Neuronal stem cell (in vitro differentiated cells): ENCODE data around the gene ASCC1.

ENCODE experiments used
- DNase-seq: peaks from one replicate; pipeline ENCODE4 v3.0.0-alpha.2; 2013; ENCODE audit warnings: low spot score
- H2AFZ ChIP-seq: one replicate; pipeline ENCODE4 v1.6.1; 2013; ENCODE audit warnings: mild to moderate bottlenecking, low read length, inconsistent platforms
- H2AK5ac ChIP-seq: 2 replicates; pipeline ENCODE4 v1.6.1; 2013; ENCODE audit warnings: low read depth, mild to moderate bottlenecking, inconsistent platforms, low read length, moderate library complexity, mixed read lengths
- H2BK120ac ChIP-seq: 2 replicates; pipeline ENCODE4 v1.6.1; 2013; ENCODE audit warnings: low read depth, mild to moderate bottlenecking, inconsistent platforms, low read length, moderate library complexity, mixed read lengths
- H2BK12ac ChIP-seq: one replicate; pipeline ENCODE4 v1.6.1; 2013; ENCODE audit warnings: low read length, inconsistent platforms
- H2BK15ac ChIP-seq: 2 replicates; pipeline ENCODE4 v1.6.1; 2013; ENCODE audit warnings: mild to moderate bottlenecking, low read length, inconsistent platforms, mixed read lengths
- H2BK5ac ChIP-seq: one replicate; pipeline ENCODE4 v1.6.1; 2013; ENCODE audit warnings: inconsistent platforms, mild to moderate bottlenecking, low read length, moderate library complexity
- H3K14ac ChIP-seq: one replicate; pipeline ENCODE4 v1.6.1; 2013; ENCODE audit warnings: low read length, inconsistent platforms
- H3K18ac ChIP-seq: 2 replicates; pipeline ENCODE4 v1.6.1; 2013; ENCODE audit warnings: low read length, inconsistent platforms
- H3K23ac ChIP-seq: 2 replicates; pipeline ENCODE4 v1.6.1; 2013; ENCODE audit warnings: low read depth, mild to moderate bottlenecking, mixed read lengths, low read length, inconsistent platforms; ENCODE audit not compliant: poor library complexity
- H3K27ac ChIP-seq: replicated peaks from 3 replicates; pipeline ENCODE4 v1.5.1; 2013; ENCODE audit warnings: low read length, inconsistent platforms
- H3K27me3 ChIP-seq, 3 experiments: 2 replicates each; pipeline ENCODE4 v1.6.1; 2013; ENCODE audit warnings: low read length in 3 of 3, mild to moderate bottlenecking in 2 of 3, inconsistent platforms in 1 of 3, low read depth in 1 of 3, mixed read lengths in 1 of 3, moderate library complexity in 1 of 3; ENCODE audit not compliant: control insufficient read depth in 3 of 3, insufficient read depth in 3 of 3
- H3K36me3 ChIP-seq, 2 donors: replicated peaks in 1 of 2; 2 replicates each; pipeline ENCODE4 v1.6.1; 2013; ENCODE audit warnings: low read length in 2 of 2; ENCODE audit not compliant: control insufficient read depth in 2 of 2, insufficient read depth in 2 of 2
- H3K4ac ChIP-seq: 2 replicates; pipeline ENCODE4 v1.6.1; 2013; ENCODE audit warnings: inconsistent platforms, mild to moderate bottlenecking, low read length, moderate library complexity
- H3K4me1 ChIP-seq, 2 donors: 1 replicate in 1 of 2; 2 replicates in 1 of 2; pipeline ENCODE4 v1.6.1; 2013; ENCODE audit warnings: low read length in 2 of 2, low read depth in 1 of 2; ENCODE audit not compliant: control insufficient read depth in 2 of 2, insufficient read depth in 1 of 2
- H3K4me2 ChIP-seq: one replicate; pipeline ENCODE4 v1.6.1; 2013; ENCODE audit warnings: mild to moderate bottlenecking, low read length, inconsistent platforms; ENCODE audit not compliant: insufficient read depth, poor library complexity, severe bottlenecking
- H3K4me3 ChIP-seq, 2 donors: 2 replicates each; pipeline ENCODE4 v1.5.1; 2013; ENCODE audit warnings: low read length in 2 of 2, mild to moderate bottlenecking in 2 of 2, inconsistent platforms in 1 of 2, moderate library complexity in 1 of 2
- H3K79me1 ChIP-seq: one replicate; pipeline ENCODE4 v1.6.1; 2013; ENCODE audit warnings: low read depth, mild to moderate bottlenecking, inconsistent platforms, low read length, moderate library complexity
- H3K9ac ChIP-seq: one replicate; pipeline ENCODE4 v1.6.1; 2013; ENCODE audit warnings: mild to moderate bottlenecking, low read depth, low read length, inconsistent platforms; ENCODE audit not compliant: poor library complexity
- H3K9me3 ChIP-seq, 2 donors: replicated peaks in 1 of 2; 2 replicates each; pipeline versions ENCODE3 to v1.6.1; 2013; ENCODE audit warnings: low read length in 2 of 2, mild to moderate bottlenecking in 2 of 2, inconsistent platforms in 1 of 2, low read depth in 1 of 2, mixed read lengths in 1 of 2, moderate library complexity in 1 of 2; ENCODE audit not compliant: control insufficient read depth in 2 of 2, insufficient read depth in 1 of 2
- H4K8ac ChIP-seq: one replicate; pipeline ENCODE4 v1.6.1; 2013; ENCODE audit warnings: low read depth, mild to moderate bottlenecking, inconsistent platforms, low read length, moderate library complexity
- H4K91ac ChIP-seq: one replicate; pipeline ENCODE4 v1.6.1; 2013; ENCODE audit warnings: low read length, low read depth, mild to moderate bottlenecking, inconsistent platforms; ENCODE audit not compliant: poor library complexity
- WGBS, 2 donors: extraction: QIAGEN DNeasy Blood & Tissue Kit; methylation state at CpG; one replicate each; pipeline ENCODE4 v1.1.7; 2013; ENCODE audit warnings: missing lambda C conversion rate in 2 of 2, mixed read lengths in 1 of 2; ENCODE audit not compliant: insufficient read length in 2 of 2, insufficient replicate concordance in 1 of 2; ENCODE audit errors: extremely low coverage in 2 of 2; 5-methylcytosine and 5-hydroxymethylcytosine counted together

The ASCC1 gene

GRCh38 chr10:72081210-72081609, 134.9 kb downstream of the ASCC1 start:
- WGBS, 2 donors, result no CpG with 5 or more reads among the region's 9 CpGs
- no peak overlapping the region for H3K14ac ChIP-seq
- no peaks in the 10 kb centered on the region for H3K9me3 ChIP-seq
- peaks cover 0 to 26% (median 7%) of the 10 kb centered on the region in 3 experiments for H3K27me3 ChIP-seq
- H4K91ac ChIP-seq, result no peak overlapping the region
- H2BK12ac ChIP-seq, result no peak overlapping the region
- peak overlapping the region; percentile 12 for H3K23ac ChIP-seq
- no peak overlapping the region for H2AFZ ChIP-seq
- H3K9ac ChIP-seq, result peak overlapping the region; percentile 31
- H3K4me3 ChIP-seq, result no peak overlapping the region
- H3K18ac ChIP-seq, result peak overlapping the region; percentile 51
- H3K4ac ChIP-seq, result no peak overlapping the region
- no peak overlapping the region for H3K4me2 ChIP-seq
- peaks cover 8 to 18% of the 10 kb centered on the region in 2 donors for H3K4me1 ChIP-seq
- H2BK120ac ChIP-seq, result no peak overlapping the region
- H2AK5ac ChIP-seq, result peak overlapping the region; percentile 54
- H4K8ac ChIP-seq, result no peak overlapping the region
- no peak overlapping the region for H2BK15ac ChIP-seq
- no peaks in the 10 kb centered on the region for H3K36me3 ChIP-seq
- DNase-seq, result no peak
- no peak overlapping the region for H2BK5ac ChIP-seq
- H3K79me1 ChIP-seq, result no peaks in the 10 kb centered on the region
- H3K27ac ChIP-seq, result no peak overlapping the region

DNA sequence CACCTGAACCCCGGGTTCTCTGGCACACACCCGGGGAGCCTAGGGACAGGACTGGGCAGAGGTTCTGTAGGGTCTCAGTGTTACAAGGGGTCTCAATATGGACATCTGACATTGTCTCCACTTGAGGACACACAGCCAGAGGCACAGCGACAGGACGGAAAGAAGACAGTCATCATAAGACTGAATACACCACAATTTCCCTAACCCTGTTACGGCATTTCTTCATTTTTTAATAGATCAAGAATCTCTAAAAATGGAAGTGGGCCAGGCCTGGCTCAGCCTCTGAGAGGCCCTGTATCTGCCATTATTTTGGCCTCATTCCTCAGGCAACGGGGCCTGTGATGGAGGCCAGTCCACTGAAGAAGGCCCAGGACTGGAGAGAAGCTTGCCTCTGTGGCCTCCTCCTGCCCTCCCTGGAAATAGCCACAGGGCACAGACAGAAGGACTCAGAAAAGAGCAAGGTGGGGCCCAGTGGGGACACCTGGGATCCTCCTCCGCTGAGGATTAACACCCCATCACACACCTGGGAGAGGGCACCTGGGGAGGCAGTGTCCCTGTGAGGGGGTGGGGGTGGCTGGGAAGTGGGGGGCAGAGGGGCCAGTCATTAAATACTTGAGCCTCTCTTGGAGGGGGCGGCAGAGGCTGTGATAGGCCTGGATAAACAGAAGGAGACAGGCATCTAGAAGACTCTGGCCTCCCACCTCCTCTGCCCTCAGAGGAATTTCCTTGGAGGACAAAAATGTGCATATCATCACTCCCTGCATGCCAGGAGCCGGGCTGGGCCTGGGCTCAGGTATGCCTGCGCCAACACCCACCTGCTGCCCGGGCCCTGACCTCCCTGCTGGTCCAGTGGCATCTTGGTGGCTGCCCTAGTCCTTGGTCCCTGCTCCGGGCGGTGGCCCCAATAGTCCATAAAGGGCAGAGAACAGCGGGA, 135.8 kb downstream of the ASCC1 start:
- Histone ChIP-seq H3K9ac (no peak overlapping the region), H4K91ac (no peak overlapping the region), H3K4me1 (peaks cover 8 to 14% of the 10 kb centered on the region in 2 donors), H3K14ac (no peak overlapping the region), H3K4ac (no peak overlapping the region), H3K4me3 (no peak overlapping the region), H3K4me2 (no peak overlapping the region), H3K27ac (no peak overlapping the region), H2BK15ac (no peak overlapping the region), H3K79me1 (no peaks in the 10 kb centered on the region), H2BK120ac (peak overlapping the region; percentile 2), H2BK12ac (no peak overlapping the region), H2AFZ (peak overlapping the region; percentile 48), H3K36me3 (no peaks in the 10 kb centered on the region), H3K9me3 (no peaks in the 10 kb centered on the region), H2BK5ac (no peak overlapping the region), H3K27me3 (peaks cover 0 to 17% (median 0%) of the 10 kb centered on the region in 3 experiments), H3K18ac (peak overlapping the region; percentile 65), H4K8ac (no peak overlapping the region), H3K23ac (no peak overlapping the region), H2AK5ac (no peak overlapping the region)
- no CpG with 5 or more reads among the region's 14 CpGs for WGBS, 2 donors
- DNase-seq, result no peak

GRCh38 chr10:72079356-72079755, 136.7 kb downstream of the ASCC1 start:
- Histone ChIP-seq H3K4me2 (no peak overlapping the region), H4K8ac (no peak overlapping the region), H3K36me3 (no peaks in the 10 kb centered on the region), H3K18ac (peak overlapping the region; percentile 24), H3K27me3 (peaks cover 0 to 17% (median 0%) of the 10 kb centered on the region in 3 experiments), H2AK5ac (no peak overlapping the region), H3K23ac (no peak overlapping the region), H2BK5ac (no peak overlapping the region), H3K27ac (no peak overlapping the region), H2AFZ (peak overlapping the region; percentile 48), H3K4me1 (peaks cover 8 to 14% of the 10 kb centered on the region in 2 donors), H2BK15ac (no peak overlapping the region), H2BK12ac (no peak overlapping the region), H2BK120ac (no peak overlapping the region), H3K14ac (no peak overlapping the region), H4K91ac (no peak overlapping the region), H3K9me3 (no peaks in the 10 kb centered on the region), H3K9ac (no peak overlapping the region), H3K4ac (no peak overlapping the region), H3K4me3 (no peak overlapping the region), H3K79me1 (no peaks in the 10 kb centered on the region)
- DNase-seq, result no peak
- no CpG with 5 or more reads among the region's 5 CpGs for WGBS, 2 donors

DNA sequence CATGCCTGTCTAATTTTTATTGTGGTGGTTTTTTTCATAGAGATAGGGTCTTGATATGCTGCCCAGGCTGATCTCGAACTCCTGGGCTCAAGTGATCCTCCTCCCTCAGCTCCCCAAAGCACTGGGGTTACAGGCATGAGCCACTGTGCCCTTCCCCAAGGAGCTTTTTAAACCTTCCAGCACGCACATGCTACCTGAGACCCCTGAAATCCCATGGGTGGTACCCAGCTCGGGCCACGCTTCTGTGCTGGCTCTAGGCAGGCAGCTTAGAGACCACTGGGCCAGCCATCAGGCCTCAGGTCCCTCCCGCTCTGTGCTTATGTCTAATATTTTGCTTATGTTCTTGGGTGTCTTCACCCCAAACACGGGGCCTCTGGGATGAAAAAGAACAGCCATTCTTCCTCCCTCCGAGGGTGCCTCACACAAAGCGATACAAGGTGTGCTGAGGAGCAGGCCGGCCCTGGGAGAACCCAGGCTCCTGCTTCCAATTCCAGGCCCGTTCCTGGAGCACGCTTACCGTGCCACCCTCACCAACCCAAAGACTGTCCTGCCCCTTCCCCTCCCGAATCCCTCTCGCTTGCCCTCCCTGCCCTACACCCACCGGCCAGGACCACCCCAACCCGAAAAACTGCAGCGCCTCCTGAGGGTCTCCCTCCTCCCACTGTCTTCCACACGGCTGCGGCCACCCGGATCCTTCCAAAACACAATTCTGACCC, 138.6 kb downstream of the ASCC1 start:
- peak overlapping the region; percentile 42 for H2AK5ac ChIP-seq
- no peak overlapping the region for H3K4me2 ChIP-seq
- H2BK12ac ChIP-seq, result no peak overlapping the region
- H3K18ac ChIP-seq, result no peak overlapping the region
- H3K14ac ChIP-seq, result no peak overlapping the region
- peaks cover 8 to 14% of the 10 kb centered on the region in 2 donors for H3K4me1 ChIP-seq
- H3K27ac ChIP-seq, result no peak overlapping the region
- no peak overlapping the region for H2BK5ac ChIP-seq
- no peaks in the 10 kb centered on the region for H3K79me1 ChIP-seq
- H3K27me3 ChIP-seq, result peaks cover 0 to 21% (median 0%) of the 10 kb centered on the region in 3 experiments
- no peak overlapping the region for H3K23ac ChIP-seq
- no peak overlapping the region for H2AFZ ChIP-seq
- no CpG with 5 or more reads among the region's 20 CpGs for WGBS, 2 donors
- H3K4ac ChIP-seq, result no peak overlapping the region
- no peak overlapping the region for H2BK120ac ChIP-seq
- H3K9me3 ChIP-seq, result no peaks in the 10 kb centered on the region
- H2BK15ac ChIP-seq, result no peak overlapping the region
- no peak overlapping the region for H3K9ac ChIP-seq
- no peaks in the 10 kb centered on the region for H3K36me3 ChIP-seq
- no peak overlapping the region for H4K91ac ChIP-seq
- H4K8ac ChIP-seq, result no peak overlapping the region
- H3K4me3 ChIP-seq, result no peak overlapping the region
- DNase-seq, result no peak
